ENCODE results near the gene TMEM250.

Gene TMEM250

DNA sequence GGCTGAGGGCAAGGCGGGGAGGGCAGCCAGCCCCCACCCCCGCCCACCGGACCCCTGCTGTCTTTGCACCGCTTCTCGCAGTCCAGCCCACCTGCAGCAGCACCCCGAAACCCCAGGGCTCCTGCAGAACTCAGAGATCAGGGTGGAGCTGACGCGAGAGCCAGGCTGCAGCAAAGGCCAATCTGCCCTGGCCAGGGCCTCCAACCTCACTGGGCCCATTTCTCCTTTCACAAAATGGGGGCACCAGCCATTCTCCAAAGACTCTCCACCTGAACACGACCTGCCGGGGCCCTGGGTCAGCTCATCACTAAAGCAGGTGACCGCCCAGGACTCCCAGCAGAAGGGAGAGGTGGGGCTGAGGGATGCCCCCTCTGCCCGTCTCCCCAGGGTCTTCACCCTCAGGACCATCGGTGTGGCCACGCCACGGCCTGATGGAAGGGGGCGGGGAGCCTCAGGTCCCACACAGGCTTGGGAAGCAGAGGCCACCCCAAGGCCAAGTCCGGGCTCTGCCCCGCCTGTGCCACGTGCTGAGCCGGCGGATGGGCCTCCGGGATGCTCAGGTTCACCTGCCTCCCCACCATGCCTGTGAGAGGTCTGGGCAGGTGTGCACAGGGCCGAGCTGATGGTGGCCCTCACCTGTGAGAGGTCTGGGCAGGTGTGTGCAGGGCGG, 36.7 kb downstream of the TMEM250 start:
- DNase-seq = no peak

DNA sequence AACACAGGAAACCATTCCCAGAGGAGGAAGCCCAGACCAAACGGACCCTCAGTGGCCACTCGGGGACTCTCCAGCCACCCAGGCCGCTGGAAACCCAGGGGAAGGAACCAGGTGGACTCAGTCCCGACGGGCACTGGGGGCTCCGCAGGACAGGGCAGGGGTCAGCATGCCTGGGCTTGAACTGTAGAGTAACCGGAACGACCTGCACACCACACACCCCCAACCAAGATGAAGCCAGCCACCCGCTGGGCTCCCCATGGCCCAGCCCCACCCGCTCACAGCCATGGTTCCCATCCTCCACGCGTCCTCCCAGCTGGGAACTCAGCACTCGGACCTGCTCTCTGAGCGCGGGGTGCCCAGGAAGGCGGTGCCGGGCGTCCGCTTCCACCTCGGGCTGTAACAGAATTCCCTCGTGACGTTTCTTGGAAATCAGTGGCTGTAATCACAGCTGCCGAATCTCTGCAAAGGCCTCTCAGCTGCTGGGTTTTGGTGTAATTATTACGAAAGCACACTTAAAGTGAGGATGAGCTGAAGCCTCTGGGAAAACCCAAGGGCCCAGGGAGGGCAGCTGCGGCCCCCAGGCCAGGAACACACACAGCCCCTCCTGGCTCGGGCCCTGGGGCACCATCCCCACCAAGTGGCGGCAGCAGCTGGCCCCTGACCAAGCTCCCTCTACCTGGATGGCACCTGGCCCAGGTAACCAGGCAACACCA, 37.4 kb downstream of the TMEM250 start:
- DNase-seq = no peak

DNA sequence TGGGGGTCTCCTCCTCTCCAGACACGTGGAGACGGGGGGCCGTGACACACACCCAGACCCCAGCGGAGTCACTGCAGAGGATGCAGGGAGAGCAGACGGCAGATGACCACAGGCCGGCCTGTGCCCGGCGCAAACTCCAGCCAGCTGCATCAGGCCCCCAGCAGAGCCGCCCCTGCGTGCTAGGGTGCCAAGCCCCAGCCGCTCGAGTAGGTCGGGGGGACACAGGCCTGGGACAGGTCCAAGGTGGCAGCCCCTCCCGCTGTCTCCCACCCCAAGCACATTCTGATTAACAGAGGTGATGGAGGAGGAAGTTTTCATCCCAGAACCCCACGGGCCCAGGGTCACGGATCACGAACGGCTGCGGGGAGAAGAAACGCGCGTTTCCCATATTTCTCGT, 38.0 kb downstream of the TMEM250 start:
- DNase-seq = no peak

DNA sequence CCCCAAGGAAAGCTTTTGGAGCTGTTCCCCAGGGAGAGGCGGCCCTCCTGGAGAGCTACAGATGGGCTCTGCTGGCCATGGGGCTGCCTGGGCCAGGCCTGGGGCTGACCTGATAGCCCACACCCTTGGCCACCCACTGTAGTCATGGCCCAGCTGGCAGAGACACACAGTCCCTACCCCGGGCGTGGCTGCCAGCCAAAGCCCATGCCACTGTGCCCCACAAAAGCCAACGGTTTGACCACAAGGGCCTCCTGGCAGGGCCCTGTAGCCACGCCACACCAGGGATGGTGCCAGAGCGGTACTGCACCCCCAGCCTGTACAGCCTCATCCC, 38.8 kb downstream of the TMEM250 start:
- no peak for DNase-seq

DNA sequence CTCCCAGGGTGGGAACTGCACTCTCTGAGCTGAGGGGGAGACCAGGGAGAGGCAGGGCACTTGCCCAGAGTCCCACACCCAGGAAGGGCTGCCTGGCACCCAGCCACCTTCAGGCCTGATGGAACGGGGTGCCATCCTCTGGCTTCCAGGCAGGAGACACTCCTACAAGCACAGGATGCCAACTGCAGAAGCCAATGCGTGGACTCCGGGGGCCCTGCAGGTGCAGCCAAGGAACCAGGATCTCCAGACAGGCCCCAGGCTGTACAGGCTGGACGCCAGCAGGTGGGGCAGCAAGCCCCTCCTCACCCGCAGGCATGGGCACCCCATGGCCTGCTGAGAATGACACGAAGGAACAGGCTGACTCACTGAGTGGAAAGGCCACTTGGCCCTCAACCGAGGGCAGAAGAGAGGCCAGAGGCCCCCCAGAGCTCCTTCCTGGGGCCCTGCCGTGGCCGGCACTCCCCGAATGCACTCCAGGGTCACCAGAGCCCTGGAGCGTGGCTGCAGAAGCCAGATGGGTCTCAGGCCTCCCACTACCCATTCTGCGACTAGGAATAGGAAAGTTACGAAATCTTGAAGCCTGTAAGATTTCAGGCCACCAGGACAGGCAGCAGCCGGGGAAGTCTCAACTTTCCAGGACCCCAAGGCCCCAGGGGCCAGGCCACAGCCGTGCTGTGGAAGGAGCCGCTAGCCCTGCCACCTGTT, 39.3 kb downstream of the TMEM250 start:
- DNase-seq = no peak

DNA sequence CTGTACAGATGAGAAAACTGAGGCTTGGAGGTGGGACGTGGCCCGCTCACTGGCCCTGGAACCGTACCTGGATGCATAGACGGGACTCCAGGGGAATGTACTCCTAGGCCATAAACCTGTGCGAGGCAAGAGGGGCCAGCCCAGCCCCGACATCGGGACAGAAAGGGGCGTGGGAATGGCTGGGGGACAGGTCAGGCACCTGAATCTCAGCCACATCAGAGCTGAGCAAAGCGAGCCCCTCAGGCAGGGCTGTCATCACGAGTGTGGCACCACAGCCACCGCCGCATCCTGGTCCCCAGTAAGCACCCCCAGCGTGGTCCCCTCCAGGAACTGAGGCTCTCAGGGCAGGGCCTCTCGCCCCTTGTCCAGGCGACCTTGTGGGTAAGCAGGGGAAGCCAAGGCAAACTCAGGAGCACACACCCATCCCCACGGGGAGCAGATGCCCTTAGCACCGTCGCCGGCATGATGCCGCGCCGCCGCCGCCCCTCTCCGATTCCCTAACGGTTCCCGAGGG, 40.1 kb downstream of the TMEM250 start:
- DNase-seq = no peak

DNA sequence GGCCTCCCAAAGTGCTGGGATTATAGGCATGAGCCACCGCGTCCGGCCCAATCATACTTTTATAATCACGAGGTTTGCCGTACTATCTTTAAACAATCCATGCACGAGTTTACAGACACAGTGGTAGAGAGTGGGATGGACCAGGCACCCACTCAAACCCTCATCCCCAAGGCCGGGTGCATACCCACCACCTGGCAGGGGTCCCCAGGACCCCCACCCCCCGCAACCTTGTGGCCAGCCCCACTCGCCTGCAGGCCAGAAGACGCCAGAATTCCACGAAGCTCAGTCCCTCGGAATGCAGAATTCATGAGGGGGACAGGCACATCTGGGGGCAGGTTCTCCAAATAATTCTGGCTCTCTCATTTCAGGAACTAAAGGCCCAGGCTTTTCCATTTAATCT, 40.7 kb downstream of the TMEM250 start:
- no peak for DNase-seq

DNA sequence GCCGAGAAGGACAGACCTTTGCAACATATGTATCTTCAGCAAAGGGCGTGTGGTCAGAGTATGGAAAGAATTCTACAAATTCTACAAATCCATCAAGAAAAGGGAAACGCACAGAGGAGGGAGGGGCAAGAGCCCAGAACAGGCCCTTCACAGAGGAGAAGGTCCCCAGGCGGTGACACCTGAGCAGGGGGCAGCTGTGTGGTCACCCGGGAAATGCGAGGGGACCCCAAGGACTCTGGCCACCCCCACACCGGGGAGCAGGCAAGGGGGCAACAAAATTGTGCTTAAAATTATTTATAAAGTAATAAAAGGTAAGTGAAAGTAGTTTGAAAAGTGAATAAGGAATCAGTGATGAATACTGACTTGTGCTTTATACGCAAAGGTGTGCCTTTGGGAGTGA, 41.2 kb downstream of the TMEM250 start:
- no peak for DNase-seq

DNA sequence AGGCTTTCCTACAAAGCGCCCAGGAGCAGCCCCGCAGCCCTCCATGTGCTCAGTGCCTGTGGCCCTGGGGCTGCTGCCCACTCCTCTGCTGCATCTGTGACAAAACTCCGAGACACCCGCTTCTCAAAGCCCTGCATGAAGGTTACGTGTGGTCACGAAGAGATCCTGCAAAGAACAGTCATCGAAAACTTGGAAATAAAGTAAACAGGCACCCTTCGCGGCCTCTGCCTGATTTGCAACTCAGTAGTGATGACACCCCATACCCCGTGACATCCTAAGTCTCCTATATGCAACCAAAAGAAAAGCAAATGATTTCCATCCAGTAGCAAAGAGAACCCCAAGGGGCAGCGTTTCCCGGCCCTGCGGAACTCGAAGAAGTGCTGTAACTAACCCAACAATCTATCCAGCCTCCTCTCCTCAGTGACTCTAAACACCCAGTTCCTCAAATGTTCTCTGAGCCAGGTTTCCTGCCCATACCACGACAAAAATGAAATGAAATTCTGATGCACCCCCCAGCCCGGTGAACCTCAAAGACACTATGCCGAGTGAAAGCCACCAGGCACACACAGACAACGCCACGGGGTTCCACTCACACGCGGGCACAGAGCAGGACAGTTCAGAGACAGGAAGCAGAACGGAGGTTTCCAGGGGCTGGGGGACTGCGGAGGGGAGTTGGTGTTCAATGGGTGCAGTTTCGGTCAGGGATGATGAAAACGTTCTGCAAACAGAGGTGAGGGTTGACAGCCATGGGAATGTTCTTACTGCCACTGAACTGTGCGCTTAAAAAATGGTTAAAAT, 42.6 kb downstream of the TMEM250 start:
- DNase-seq = no peak

DNA sequence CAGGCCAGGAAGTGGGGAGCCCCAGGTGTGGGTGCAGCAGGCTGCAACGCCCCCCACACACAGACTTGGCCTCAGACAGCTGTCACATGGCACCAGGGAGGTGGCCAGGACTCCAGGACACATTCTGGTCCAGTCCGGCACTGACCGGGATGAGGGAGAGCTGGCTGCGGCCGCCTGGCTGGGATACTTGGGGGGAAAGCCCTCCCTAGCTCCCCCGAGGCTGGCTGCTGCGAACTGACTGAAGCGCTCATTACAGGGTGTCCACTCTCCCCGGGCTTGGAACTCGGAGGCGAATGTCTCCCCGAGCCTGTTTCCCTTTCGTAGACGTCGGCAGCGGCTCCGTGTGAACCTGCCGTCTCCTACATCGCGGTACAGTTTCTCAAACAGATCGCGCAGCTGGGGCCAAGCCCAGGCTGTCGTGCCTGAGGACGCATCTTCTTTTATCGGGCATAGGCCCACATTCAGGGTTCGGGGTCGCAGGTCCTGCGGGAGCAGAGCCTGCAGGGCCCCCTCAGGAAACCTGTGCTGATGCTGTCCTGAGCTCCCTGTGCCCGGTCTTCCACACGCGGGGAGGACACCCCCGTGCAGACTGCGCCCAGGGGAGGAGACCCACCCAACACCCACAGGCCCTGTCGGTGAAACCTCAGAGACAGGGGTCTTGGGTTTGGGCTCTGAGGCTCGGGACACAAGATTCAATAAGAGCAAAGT, 43.4 kb downstream of the TMEM250 start:
- DNase-seq = no peak

DNA sequence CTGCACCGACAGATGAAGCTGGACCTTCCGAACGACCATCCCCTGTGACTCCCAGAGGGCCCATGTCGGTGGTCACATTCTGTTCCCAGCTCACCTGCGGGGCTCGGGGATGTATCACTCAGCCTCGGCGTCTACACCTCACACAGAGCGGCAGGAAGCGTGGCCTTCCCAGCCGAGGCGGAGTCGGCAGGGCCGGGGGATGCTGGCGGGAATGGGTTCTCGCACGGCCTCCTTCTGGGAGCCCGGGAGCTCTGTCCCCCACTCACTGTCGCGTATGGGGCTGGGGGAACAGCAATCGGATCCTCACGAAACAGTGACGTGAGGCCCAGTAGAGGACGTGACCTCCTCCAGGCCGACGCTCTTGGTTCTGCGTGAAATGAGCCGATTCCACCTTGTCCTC, 44.0 kb downstream of the TMEM250 start:
- no peak for DNase-seq

All from DMS 273 treated with DMSO at 0.1 percent for 48 hours (cell line).